T-helper 2 cell treated with Interferon-gamma antibody and Interleukin-4, amounts not matched to agents 5 μg/mL and 100 μg/mL, for 36 hours (primary cell): ENCODE measurements around the gene NLRP4.
"Not testable (repeated sequence)": the region's sequence is repeated elsewhere in the genome, so short reads cannot be mapped to it uniquely, and the experiment has no call there.

Experiments used
- DNase-seq: peaks from one replicate; pipeline ENCODE4 v3.0.0; 2021; ENCODE audit warnings: low spot score
- H3K27ac Mint-ChIP-seq: one replicate; pipeline ENCODE4 v1.8.0; 2021; ENCODE audit warnings: mild to moderate bottlenecking, mixed read lengths
- H3K27me3 Mint-ChIP-seq: one replicate; pipeline ENCODE4 v1.8.0; 2021; ENCODE audit warnings: low read depth, mixed read lengths
- H3K36me3 Mint-ChIP-seq: one replicate; pipeline ENCODE4 v1.8.0; 2021; ENCODE audit warnings: low read depth, mixed read lengths
- H3K4me1 Mint-ChIP-seq: one replicate; pipeline ENCODE4 v1.8.0; 2021; ENCODE audit warnings: low read depth, mixed read lengths
- H3K4me3 Mint-ChIP-seq: one replicate; pipeline ENCODE4 v1.8.0; 2022; ENCODE audit warnings: mild to moderate bottlenecking, moderate library complexity, mixed read lengths
- H3K9me3 Mint-ChIP-seq: one replicate; pipeline ENCODE4 v1.8.0; 2021; ENCODE audit warnings: mixed read lengths

Gene NLRP4

GRCh38 chr19:55909801-55910200 lies 73.5 kb downstream of the NLRP4 start:
- H3K27ac Mint-ChIP-seq: no peak overlapping the region

GRCh38 chr19:55912916-55913315 lies 76.6 kb downstream of the NLRP4 start:
- DNase-seq: no peak
- Mint-ChIP-seq H3K4me3 (no peak overlapping the region), H3K36me3 (peaks cover 2% of the 10 kb centered on the region), H3K27me3 (no peaks in the 10 kb centered on the region), H3K27ac (no peak overlapping the region), H3K4me1 (no peaks in the 10 kb centered on the region), H3K9me3 (peaks cover 80% of the 10 kb centered on the region)

More at GRCh38 chr19:55909801-55910200, 73.5 kb downstream of the NLRP4 start:
- Mint-ChIP-seq H3K4me3 (no peak overlapping the region), H3K4me1 (no peaks in the 10 kb centered on the region), H3K36me3 (peaks cover 1% of the 10 kb centered on the region), H3K27me3 (no peaks in the 10 kb centered on the region), H3K9me3 (peaks cover 77% of the 10 kb centered on the region)
- DNase-seq: no peak

DNA sequence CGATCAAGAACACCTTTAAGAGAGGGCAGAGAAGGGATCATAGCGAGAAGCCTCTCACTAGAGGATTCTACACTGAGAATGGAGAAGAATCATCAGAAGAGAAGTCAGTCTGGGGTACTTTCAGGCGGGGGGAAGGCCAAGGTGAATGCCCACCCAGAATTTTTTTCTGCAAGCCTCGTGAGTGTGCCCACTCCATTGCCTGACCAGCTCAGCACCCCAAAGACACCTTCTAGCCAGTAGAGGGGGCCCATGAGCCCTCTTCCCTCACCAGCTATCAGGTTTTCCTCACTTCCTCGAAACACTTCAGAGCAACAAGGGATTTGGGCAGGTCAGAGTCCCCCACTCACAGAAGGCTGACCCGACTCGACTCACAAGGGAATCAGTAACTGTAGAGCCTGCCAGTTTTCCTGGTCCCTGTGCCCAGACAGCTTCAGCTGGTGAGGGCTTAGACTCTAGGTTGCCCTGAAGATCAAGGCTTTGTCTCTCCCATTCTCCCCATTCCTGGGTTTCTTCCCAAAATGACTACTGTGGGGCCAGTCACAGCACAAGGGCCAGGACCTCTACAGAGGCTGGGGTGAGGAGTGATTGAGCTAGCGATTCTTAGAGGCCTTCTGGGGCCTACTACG lies 77.4 kb downstream of the NLRP4 start:
- DNase-seq: no peak
- H3K4me3 Mint-ChIP-seq: no peak overlapping the region
- no peaks in the 10 kb centered on the region for H3K27me3 Mint-ChIP-seq
- peaks cover 74% of the 10 kb centered on the region for H3K9me3 Mint-ChIP-seq
- no peaks in the 10 kb centered on the region for H3K4me1 Mint-ChIP-seq
- H3K27ac Mint-ChIP-seq: no peak overlapping the region
- H3K36me3 Mint-ChIP-seq: peaks cover 2% of the 10 kb centered on the region

DNA sequence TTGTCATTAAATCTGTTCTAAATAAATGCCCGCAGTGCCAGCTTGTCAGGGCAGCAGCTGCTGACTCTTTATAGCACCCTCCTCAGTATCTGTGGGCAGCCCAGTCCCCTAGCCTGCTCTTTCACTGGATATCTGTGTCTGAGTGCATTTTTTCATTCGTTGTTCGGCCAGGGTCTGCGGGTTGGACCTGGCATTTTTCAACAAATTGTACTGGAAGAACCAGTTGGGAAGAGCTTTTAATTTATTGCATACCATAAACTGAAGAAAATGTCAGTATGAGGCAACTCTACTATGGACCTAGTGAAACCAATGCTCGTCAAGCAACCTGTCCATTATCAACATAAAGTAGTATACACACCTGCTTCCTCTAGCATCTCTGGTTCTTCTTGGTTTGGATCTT lies 87.2 kb downstream of the NLRP4 start:
- no peak for DNase-seq
- Mint-ChIP-seq H3K27me3 (no peaks in the 10 kb centered on the region), H3K27ac (no peak overlapping the region), H3K9me3 (peaks cover 74% of the 10 kb centered on the region), H3K36me3 (no peaks in the 10 kb centered on the region), H3K4me1 (no peaks in the 10 kb centered on the region), H3K4me3 (no peak overlapping the region)

GRCh38 chr19:55927991-55928390 lies 91.7 kb downstream of the NLRP4 start:
- H3K27ac Mint-ChIP-seq: no peak overlapping the region
- no peaks in the 10 kb centered on the region for H3K27me3 Mint-ChIP-seq
- no peak for DNase-seq
- no peak overlapping the region for H3K4me3 Mint-ChIP-seq
- H3K4me1 Mint-ChIP-seq: no peaks in the 10 kb centered on the region
- H3K36me3 Mint-ChIP-seq: no peaks in the 10 kb centered on the region
- H3K9me3 Mint-ChIP-seq: peaks cover 64% of the 10 kb centered on the region

- H3K27ac Mint-ChIP-seq, H3K4me1 Mint-ChIP-seq, H3K27me3 Mint-ChIP-seq, H3K36me3 Mint-ChIP-seq, H3K4me3 Mint-ChIP-seq, DNase-seq: not testable (repeated sequence)
- peaks cover 62% of the 10 kb centered on the region for H3K9me3 Mint-ChIP-seq
These were observed 92.9 kb downstream of the NLRP4 start for GRCh38 chr19:55929258-55929657.

DNA sequence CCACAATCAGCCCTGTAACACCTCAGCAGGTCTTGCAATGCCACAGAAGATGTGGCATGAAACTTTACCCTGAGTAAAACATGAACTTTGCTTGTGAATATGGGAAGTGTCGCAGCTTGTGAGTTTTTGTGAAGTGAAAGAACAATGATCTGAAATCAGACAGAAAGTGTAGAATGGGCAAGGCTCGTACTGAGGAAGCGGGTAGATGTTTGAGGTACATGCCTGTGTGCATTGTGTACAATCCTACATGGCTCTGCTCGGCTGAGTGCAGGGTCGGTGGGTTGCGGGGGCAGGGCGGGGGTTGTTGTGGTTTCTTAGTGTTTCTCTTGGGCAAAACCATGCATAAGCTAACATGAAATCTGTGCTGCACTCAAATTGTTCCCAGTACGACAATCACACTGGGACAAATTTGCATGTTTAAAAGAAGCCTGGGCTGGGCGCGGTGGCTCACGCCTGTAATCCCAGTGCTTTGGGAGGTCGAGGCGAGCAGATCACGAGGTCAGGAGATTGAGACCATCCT lies 94.7 kb downstream of the NLRP4 start:
- Mint-ChIP-seq H3K27me3 (no peaks in the 10 kb centered on the region), H3K27ac (no peak overlapping the region), H3K9me3 (peaks cover 60% of the 10 kb centered on the region), H3K4me3 (no peak overlapping the region), H3K36me3 (no peaks in the 10 kb centered on the region), H3K4me1 (no peaks in the 10 kb centered on the region)
- no peak for DNase-seq
